Hepatocyte (in vitro differentiated cells): ENCODE measurements around the gene ABCB8. TPM values are rescaled to one million over a fixed set of nuclear protein-coding genes. Genes with fewer than 3 reads are reported as not detected.
A peak's percentile ranks its signal among the peaks of the same experiment; 100 is the strongest.

Source experiments
- DNase-seq: peaks from one replicate; pipeline ENCODE4 v3.0.0-alpha.2; 2016; ENCODE audit warnings: low spot score
- H2AFZ ChIP-seq: fragments of 200-600 bp; sonication (generic); 2 replicates; pipeline ENCODE4 v1.6.0; 2016; ENCODE audit warnings: antibody characterized with exemption, mild to moderate bottlenecking
- H3K27ac ChIP-seq: fragments of 200-600 bp; sonication (generic); 2 replicates; pipeline ENCODE4 v1.5.1; 2016; ENCODE audit warnings: mild to moderate bottlenecking
- H3K27me3 ChIP-seq: fragments of 200-600 bp; sonication (generic); 2 replicates; pipeline ENCODE4 v1.6.1; 2016
- H3K36me3 ChIP-seq: fragments of 200-600 bp; sonication (generic); replicated peaks from 2 replicates; pipeline ENCODE4 v1.5.1; 2016; ENCODE audit warnings: low read depth; ENCODE audit not compliant: insufficient read depth
- H3K4me1 ChIP-seq: fragments of 200-600 bp; sonication (generic); 2 replicates; pipeline ENCODE4 v1.5.1; 2016; ENCODE audit warnings: mild to moderate bottlenecking, moderate library complexity; ENCODE audit not compliant: insufficient read depth
- H3K4me2 ChIP-seq: fragments of 200-600 bp; sonication (generic); 2 replicates; pipeline ENCODE4 v1.6.0; 2016
- H3K4me3 ChIP-seq: fragments of 200-600 bp; sonication (generic); 2 replicates; pipeline ENCODE4 v1.5.1; 2016; ENCODE audit warnings: mild to moderate bottlenecking
- H3K79me2 ChIP-seq: fragments of 200-600 bp; sonication (generic); 2 replicates; pipeline ENCODE4 v1.6.0; 2017; ENCODE audit warnings: mild to moderate bottlenecking
- H3K9me2 ChIP-seq: fragments of 200-600 bp; sonication (generic); replicated peaks from 2 replicates; pipeline ENCODE4 v1.6.0; 2017; ENCODE audit warnings: mild to moderate bottlenecking; ENCODE audit not compliant: insufficient read depth
- H3K9me3 ChIP-seq: fragments of 200-600 bp; sonication (generic); 2 replicates; pipeline ENCODE4 v1.5.1; 2016; ENCODE audit warnings: low read depth, mild to moderate bottlenecking
- H4K20me1 ChIP-seq: fragments of 200-600 bp; sonication (generic); 2 replicates; pipeline ENCODE4 v1.6.0; 2016; ENCODE audit warnings: mild to moderate bottlenecking; ENCODE audit not compliant: insufficient read depth, poor library complexity, severe bottlenecking
- EZH2 ChIP-seq: fragments of 200-600 bp; sonication (generic); IDR thresholded peaks from 2 replicates; pipeline ENCODE4 v1.6.1; 2016; ENCODE audit warnings: antibody characterized with exemption, mild to moderate bottlenecking, borderline replicate concordance
- EZH2phosphoT487 ChIP-seq: fragments of 200-600 bp; sonication (generic); IDR thresholded peaks from one replicate; pipeline ENCODE4 v1.6.1; 2018; ENCODE audit warnings: antibody characterized with exemption, mild to moderate bottlenecking, low read depth, moderate library complexity; ENCODE audit not compliant: unreplicated experiment, severe bottlenecking
- WGBS: methylation state at CpG from one replicate; pipeline ENCODE4 v1.1.6; 2016; ENCODE audit warnings: low lambda C conversion rate; ENCODE audit errors: missing lambda C conversion rate; 5-methylcytosine and 5-hydroxymethylcytosine counted together
- polyA plus RNA-seq: library from polyadenylated mRNA; unstranded; fragments of >200 nt; fragmentation: Nextera tagmentation; extraction: Ambion mirVana; gene quantifications from 2 replicates; pipeline ENCODE4 v1.2.1, GENCODE V29; 2016
- total RNA-seq: library from RNA; depleted of rRNA; stranded (reverse); fragments of >200 nt; gene quantifications from 2 replicates; pipeline ENCODE4 v1.2.3, GENCODE V29; 2014
- TF ChIP-seq, protein P1 (sequence below): fragments of 200-600 bp; sonication (generic); IDR thresholded peaks from 2 replicates; pipeline ENCODE4 v1.5.1; 2016; ENCODE audit warnings: antibody characterized with exemption, mild to moderate bottlenecking; ENCODE audit not compliant: poor library complexity

Gene ABCB8
- total and polyA plus RNA-seq, 2 experiments from 2014 or later, result 24.4 to 32.6 TPM

DNA sequence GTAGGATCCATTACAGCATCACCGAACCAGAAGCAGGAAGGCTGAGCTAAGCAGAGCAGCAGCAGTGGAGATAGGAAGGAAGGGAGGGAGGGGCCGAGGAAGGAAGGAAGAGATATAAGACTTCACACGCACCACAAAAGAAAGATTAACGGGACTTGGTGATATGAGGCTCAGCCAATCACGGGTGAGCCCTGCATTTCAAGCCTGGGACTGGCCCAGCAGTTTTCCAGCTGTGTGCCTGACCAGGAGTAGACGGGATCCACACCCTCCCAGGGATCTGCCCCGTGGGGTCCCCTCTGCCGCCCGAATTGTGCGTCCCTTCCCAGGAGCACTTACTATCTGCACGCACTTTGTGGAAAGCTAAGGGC is 20.1 kb upstream of the ABCB8 start:
- Histone ChIP-seq H3K79me2 (no peaks in the 10 kb centered on the region), H3K9me2 (no peaks in the 10 kb centered on the region), H3K27me3 (no peaks in the 10 kb centered on the region), H3K27ac (no peak overlapping the region), H3K4me1 (peaks cover 25% of the 10 kb centered on the region), H3K9me3 (no peaks in the 10 kb centered on the region), H3K4me2 (peak overlapping the region; percentile 60), H4K20me1 (no peaks in the 10 kb centered on the region), H3K4me3 (no peak overlapping the region), H3K36me3 (no peaks in the 10 kb centered on the region), H2AFZ (no peak overlapping the region)
- no peak for DNase-seq
- 55% methylated on average over 11 of the region's 11 CpGs for WGBS
- TF ChIP-seq EZH2phosphoT487 (no peak), EZH2 (no peak)
- TF ChIP-seq, protein P1, sequence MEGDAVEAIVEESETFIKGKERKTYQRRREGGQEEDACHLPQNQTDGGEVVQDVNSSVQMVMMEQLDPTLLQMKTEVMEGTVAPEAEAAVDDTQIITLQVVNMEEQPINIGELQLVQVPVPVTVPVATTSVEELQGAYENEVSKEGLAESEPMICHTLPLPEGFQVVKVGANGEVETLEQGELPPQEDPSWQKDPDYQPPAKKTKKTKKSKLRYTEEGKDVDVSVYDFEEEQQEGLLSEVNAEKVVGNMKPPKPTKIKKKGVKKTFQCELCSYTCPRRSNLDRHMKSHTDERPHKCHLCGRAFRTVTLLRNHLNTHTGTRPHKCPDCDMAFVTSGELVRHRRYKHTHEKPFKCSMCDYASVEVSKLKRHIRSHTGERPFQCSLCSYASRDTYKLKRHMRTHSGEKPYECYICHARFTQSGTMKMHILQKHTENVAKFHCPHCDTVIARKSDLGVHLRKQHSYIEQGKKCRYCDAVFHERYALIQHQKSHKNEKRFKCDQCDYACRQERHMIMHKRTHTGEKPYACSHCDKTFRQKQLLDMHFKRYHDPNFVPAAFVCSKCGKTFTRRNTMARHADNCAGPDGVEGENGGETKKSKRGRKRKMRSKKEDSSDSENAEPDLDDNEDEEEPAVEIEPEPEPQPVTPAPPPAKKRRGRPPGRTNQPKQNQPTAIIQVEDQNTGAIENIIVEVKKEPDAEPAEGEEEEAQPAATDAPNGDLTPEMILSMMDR, result no peak

GRCh38 chr7:151008511-151009323 is 19.5 kb upstream of the ABCB8 start:
- DNase-seq, result peak; percentile 64
- Histone ChIP-seq H3K27me3 (no peaks in the 10 kb centered on the region), H3K9me3 (no peaks in the 10 kb centered on the region), H3K27ac (no peak overlapping the region), H4K20me1 (no peaks in the 10 kb centered on the region), H2AFZ (no peak overlapping the region), H3K4me2 (peak overlapping the region; percentile 60), H3K4me3 (no peak overlapping the region), H3K4me1 (peaks cover 30% of the 10 kb centered on the region), H3K9me2 (no peaks in the 10 kb centered on the region), H3K36me3 (no peaks in the 10 kb centered on the region), H3K79me2 (no peaks in the 10 kb centered on the region)
- WGBS, result 64% methylated on average over 36 of the region's 40 CpGs
- TF ChIP-seq EZH2 (no peak), EZH2phosphoT487 (no peak)
- TF ChIP-seq, protein P1, result peak; percentile 67

GRCh38 chr7:151009327-151010036 is 18.8 kb upstream of the ABCB8 start:
- 74% methylated on average over 21 of the region's 22 CpGs for WGBS
- H3K27ac ChIP-seq, result no peak overlapping the region
- no peaks in the 10 kb centered on the region for H3K79me2 ChIP-seq
- no peaks in the 10 kb centered on the region for H3K9me2 ChIP-seq
- no peak overlapping the region for H3K4me3 ChIP-seq
- no peak overlapping the region for H2AFZ ChIP-seq
- no peaks in the 10 kb centered on the region for H3K9me3 ChIP-seq
- H3K4me2 ChIP-seq, result no peak overlapping the region
- TF ChIP-seq, protein P1, result no peak
- TF ChIP-seq EZH2 (no peak), EZH2phosphoT487 (no peak)
- no peaks in the 10 kb centered on the region for H4K20me1 ChIP-seq
- no peaks in the 10 kb centered on the region for H3K36me3 ChIP-seq
- H3K27me3 ChIP-seq, result no peaks in the 10 kb centered on the region
- no peak for DNase-seq
- H3K4me1 ChIP-seq, result peaks cover 33% of the 10 kb centered on the region
